H1 (cell line): ENCODE results near the gene PRRC1. TPM values are rescaled to one million over a fixed set of nuclear protein-coding genes. Genes with fewer than 3 reads are reported as not detected.

Experiments used
- CTCF ChIA-PET: fragments of 300-600 bp; sonication (Branson Sonifier 250); formaldehyde crosslinking; loops from one replicate; lab custom pipeline; 2021; ENCODE audit not compliant: partially characterized antibody; lab: Charles Lee
- POLR2A ChIA-PET: fragments of 300-600 bp; sonication (Branson Sonifier 250); formaldehyde crosslinking; loops from one replicate; lab custom pipeline; 2021; ENCODE audit warnings: inconsistent platforms; ENCODE audit not compliant: partially characterized antibody; lab: Charles Lee
- DNase-seq, 2 experiments: peaks; one replicate each; pipeline versions ENCODE4 v3.0.0 to v3.0.0-alpha.2; 2010 to 2022; ENCODE audit warnings: low spot score in 2 of 2, low read depth in 1 of 2, mixed read lengths in 1 of 2
- FAIRE-seq: peaks from 2 replicates; lab custom pipeline; 2011; peaks lifted over from hg19 to GRCh38; lab: Jason Lieb, UNC
- H2AFZ ChIP-seq: 2 replicates; pipeline ENCODE4 v1.8.1; 2012; ENCODE audit warnings: low read length, inconsistent platforms
- H2AK5ac ChIP-seq: 2 replicates; pipeline ENCODE4 v1.6.1; 2013; ENCODE audit warnings: low read depth, low read length
- H2BK120ac ChIP-seq: replicated peaks from 2 replicates; pipeline ENCODE3; 2013; ENCODE audit warnings: low read depth, low read length, inconsistent platforms
- H2BK12ac ChIP-seq: 2 replicates; pipeline ENCODE4 v1.6.1; 2013; ENCODE audit warnings: low read depth, low read length
- H2BK15ac ChIP-seq: 2 replicates; pipeline ENCODE4 v1.6.1; 2013; ENCODE audit warnings: low read length
- H2BK20ac ChIP-seq: 2 replicates; pipeline ENCODE4 v1.6.1; 2013; ENCODE audit warnings: low read length
- H2BK5ac ChIP-seq: 2 replicates; pipeline ENCODE4 v1.6.1; 2013; ENCODE audit warnings: low read depth, low read length
- H3K14ac ChIP-seq: 2 replicates; pipeline ENCODE4 v1.6.1; 2013; ENCODE audit warnings: inconsistent platforms; ENCODE audit not compliant: insufficient read length
- H3K18ac ChIP-seq: 2 replicates; pipeline ENCODE4 v1.6.1; 2013; ENCODE audit warnings: low read length; ENCODE audit errors: extremely low read depth
- H3K23ac ChIP-seq: 2 replicates; pipeline ENCODE4 v1.6.1; 2013; ENCODE audit warnings: inconsistent platforms; ENCODE audit not compliant: insufficient read length
- H3K23me2 ChIP-seq: 2 replicates; pipeline ENCODE4 v1.6.1; 2013; ENCODE audit warnings: low read depth, low read length
- H3K27ac ChIP-seq: 2 replicates; pipeline ENCODE4 v1.6.1; 2011; ENCODE audit warnings: low read depth, low read length, inconsistent platforms
- H3K27me3 ChIP-seq, 4 experiments: replicated peaks in 1 of 4; 1 replicate in 1 of 4; 2 replicates in 3 of 4; pipeline versions ENCODE4 v1.6.1 to v1.8.1; 2011 to 2013; ENCODE audit warnings: low read length in 3 of 4, mild to moderate bottlenecking in 3 of 4, inconsistent platforms in 2 of 4, mixed read lengths in 2 of 4, moderate library complexity in 1 of 4; ENCODE audit not compliant: control insufficient read depth in 3 of 4, insufficient read depth in 3 of 4; ENCODE audit errors: extremely low read depth in 1 of 4
- H3K36me3 ChIP-seq, 4 experiments: 2 replicates each; pipeline versions ENCODE4 v1.6.1 to v1.8.1; 2011 to 2013; ENCODE audit warnings: mild to moderate bottlenecking in 4 of 4, low read length in 3 of 4, moderate library complexity in 2 of 4, control low read depth in 1 of 4, inconsistent platforms in 1 of 4; ENCODE audit not compliant: insufficient read depth in 4 of 4, control insufficient read depth in 2 of 4
- H3K4ac ChIP-seq: replicated peaks from 2 replicates; pipeline ENCODE3; 2013; ENCODE audit warnings: low read length, low read depth, mixed read lengths, inconsistent platforms; ENCODE audit not compliant: insufficient read length
- H3K4me1 ChIP-seq, 4 experiments: replicated peaks in 1 of 4; 1 replicate in 1 of 4; 2 replicates in 3 of 4; pipeline versions ENCODE4 v1.6.1 to v1.8.1; 2011 to 2013; ENCODE audit warnings: low read length in 3 of 4, inconsistent platforms in 2 of 4, mixed read lengths in 1 of 4; ENCODE audit not compliant: insufficient read depth in 4 of 4, control insufficient read depth in 3 of 4
- H3K4me2 ChIP-seq, 2 experiments: 2 replicates each; pipeline versions ENCODE4 v1.6.1 to v1.8.1; 2011 to 2013; ENCODE audit warnings: low read depth in 2 of 2, low read length in 2 of 2, control low read depth in 1 of 2, inconsistent platforms in 1 of 2, mild to moderate bottlenecking in 1 of 2; ENCODE audit not compliant: insufficient read depth in 1 of 2
- H3K4me3 ChIP-seq, 4 experiments: fragments of 200-600, 300-600 bp in 1 of 4; sonication (generic), shearing (Covaris generic), sonication (Bioruptor Twin) in 1 of 4; 2 replicates each; pipeline versions ENCODE4 v1.5.1 to v1.8.1; 2011 to 2016; ENCODE audit warnings: low read length in 4 of 4, low read depth in 3 of 4, control low read depth in 2 of 4, inconsistent platforms in 2 of 4, mild to moderate bottlenecking in 2 of 4, mixed read lengths in 1 of 4, moderate library complexity in 1 of 4; ENCODE audit not compliant: insufficient read depth in 2 of 4; ENCODE audit errors: extremely low read depth in 1 of 4
- H3K56ac ChIP-seq: replicated peaks from 2 replicates; pipeline ENCODE3; 2013; ENCODE audit warnings: low read depth, mild to moderate bottlenecking, mixed read lengths, low read length, inconsistent platforms; ENCODE audit not compliant: insufficient read length
- H3K79me1 ChIP-seq: 2 replicates; pipeline ENCODE4 v1.6.1; 2013; ENCODE audit warnings: low read depth, low read length, control low read depth
- H3K79me2 ChIP-seq, 2 experiments: 2 replicates each; pipeline versions ENCODE4 v1.6.1 to v1.8.1; 2012 to 2013; ENCODE audit warnings: low read length in 2 of 2, mild to moderate bottlenecking in 2 of 2, inconsistent platforms in 1 of 2; ENCODE audit not compliant: insufficient read depth in 2 of 2, control insufficient read depth in 1 of 2
- H3K9ac ChIP-seq, 4 experiments: replicated peaks in 1 of 4; 1 replicate in 1 of 4; 2 replicates in 3 of 4; pipeline versions ENCODE4 v1.6.1 to v1.8.1; 2011 to 2013; ENCODE audit warnings: low read depth in 3 of 4, low read length in 3 of 4, control low read depth in 2 of 4, mild to moderate bottlenecking in 2 of 4, moderate library complexity in 2 of 4, inconsistent platforms in 1 of 4; ENCODE audit errors: extremely low read depth in 1 of 4
- H3K9me3 ChIP-seq, 2 experiments: 2 replicates each; pipeline versions ENCODE4 v1.6.1 to v1.8.1; 2012 to 2013; ENCODE audit warnings: mild to moderate bottlenecking in 2 of 2, moderate library complexity in 2 of 2, control low read depth in 1 of 2, inconsistent platforms in 1 of 2, low read depth in 1 of 2, low read length in 1 of 2, mixed read lengths in 1 of 2; ENCODE audit not compliant: insufficient read depth in 2 of 2
- H4K20me1 ChIP-seq, 2 experiments: replicated peaks in 1 of 2; 2 replicates each; pipeline versions ENCODE3 to v1.8.1; 2011 to 2013; ENCODE audit warnings: inconsistent platforms in 2 of 2, low read length in 2 of 2, mild to moderate bottlenecking in 1 of 2; ENCODE audit not compliant: insufficient read depth in 2 of 2, control insufficient read depth in 1 of 2
- H4K5ac ChIP-seq: 2 replicates; pipeline ENCODE4 v1.6.1; 2013; ENCODE audit warnings: low read length, low read depth, mixed read lengths, inconsistent platforms; ENCODE audit not compliant: insufficient read length
- H4K8ac ChIP-seq: 2 replicates; pipeline ENCODE4 v1.8.0; 2013; ENCODE audit warnings: mild to moderate bottlenecking, moderate library complexity, low read length, inconsistent platforms; ENCODE audit not compliant: insufficient read depth; ENCODE audit errors: extremely low read depth
- H4K91ac ChIP-seq: replicated peaks from 2 replicates; pipeline ENCODE3; 2013; ENCODE audit warnings: low read length, mixed read lengths, inconsistent platforms; ENCODE audit not compliant: insufficient read length
- JUND ChIP-seq: IDR thresholded peaks from 2 replicates; pipeline ENCODE4 v1.6.1; 2011; ENCODE audit warnings: mild to moderate bottlenecking, improper control_type of control experiment, low read length
- RAD21 ChIP-seq, 2 experiments: IDR thresholded peaks in 1 of 2; conservative IDR thresholded peaks in 1 of 2; 2 replicates each; pipeline ENCODE4 v1.6.1; 2011; ENCODE audit warnings: low read depth in 2 of 2, low read length in 2 of 2, improper control_type of control experiment in 1 of 2, inconsistent platforms in 1 of 2, mild to moderate bottlenecking in 1 of 2, moderate library complexity in 1 of 2
- WGBS, 2 experiments: shearing (Covaris generic) in 1 of 2; methylation state at CpG; one replicate each; pipeline versions ENCODE4 v1.1.6 to v1.1.7; 2013 to 2015; ENCODE audit warnings: low lambda C conversion rate in 2 of 2, mixed read lengths in 2 of 2, inconsistent platforms in 1 of 2, low coverage in 1 of 2, missing lambda C conversion rate in 1 of 2; ENCODE audit not compliant: insufficient replicate concordance in 2 of 2, insufficient coverage in 1 of 2, insufficient read length in 1 of 2; ENCODE audit errors: extremely low coverage in 1 of 2, missing lambda C conversion rate in 1 of 2; 5-methylcytosine and 5-hydroxymethylcytosine counted together
- polyA plus RNA-seq, 7 experiments: library from polyadenylated mRNA; depleted of rRNA in 3 of 7; stranded (reverse) in 5 of 7; unstranded in 2 of 7; fragments of >200 nt in 5 of 7; fragments of 200-250 nt in 2 of 7; gene quantifications; 1 replicate in 5 of 7; 2 replicates in 1 of 7; 4 replicates in 1 of 7; pipeline versions ENCODE4 v1.2.1 to v1.2.3, GENCODE V29; 2011 to 2013; ENCODE audit warnings: missing spikeins in 2 of 7, mixed read lengths in 2 of 7
- total RNA-seq: library from RNA; stranded (reverse); fragmentation: NEBNext Ultra II Directional; extraction: Animal tissue kit (Norgen Biotek cat#: 25700); gene quantifications from 2 replicates; pipeline ENCODE4 v1.2.1, GENCODE V29; 2021
- TF ChIP-seq, protein P1 (sequence below), 3 experiments: IDR thresholded peaks; 1 replicate in 2 of 3; 2 replicates in 1 of 3; pipeline versions ENCODE4 v1.5.1 to v1.6.1; 2011; ENCODE audit warnings: low read length in 3 of 3, mild to moderate bottlenecking in 3 of 3, inconsistent platforms in 2 of 3, low read depth in 1 of 3, moderate library complexity in 1 of 3; ENCODE audit not compliant: insufficient read depth in 1 of 3; ENCODE audit errors: control extremely low read depth in 1 of 3

The PRRC1 gene
- total and polyA plus RNA-seq, 2 of the 8 experiments (the other 6 are each of a cell fraction or from before 2014, with no cell fraction given), result 54.6 to 78.6 TPM

DNA sequence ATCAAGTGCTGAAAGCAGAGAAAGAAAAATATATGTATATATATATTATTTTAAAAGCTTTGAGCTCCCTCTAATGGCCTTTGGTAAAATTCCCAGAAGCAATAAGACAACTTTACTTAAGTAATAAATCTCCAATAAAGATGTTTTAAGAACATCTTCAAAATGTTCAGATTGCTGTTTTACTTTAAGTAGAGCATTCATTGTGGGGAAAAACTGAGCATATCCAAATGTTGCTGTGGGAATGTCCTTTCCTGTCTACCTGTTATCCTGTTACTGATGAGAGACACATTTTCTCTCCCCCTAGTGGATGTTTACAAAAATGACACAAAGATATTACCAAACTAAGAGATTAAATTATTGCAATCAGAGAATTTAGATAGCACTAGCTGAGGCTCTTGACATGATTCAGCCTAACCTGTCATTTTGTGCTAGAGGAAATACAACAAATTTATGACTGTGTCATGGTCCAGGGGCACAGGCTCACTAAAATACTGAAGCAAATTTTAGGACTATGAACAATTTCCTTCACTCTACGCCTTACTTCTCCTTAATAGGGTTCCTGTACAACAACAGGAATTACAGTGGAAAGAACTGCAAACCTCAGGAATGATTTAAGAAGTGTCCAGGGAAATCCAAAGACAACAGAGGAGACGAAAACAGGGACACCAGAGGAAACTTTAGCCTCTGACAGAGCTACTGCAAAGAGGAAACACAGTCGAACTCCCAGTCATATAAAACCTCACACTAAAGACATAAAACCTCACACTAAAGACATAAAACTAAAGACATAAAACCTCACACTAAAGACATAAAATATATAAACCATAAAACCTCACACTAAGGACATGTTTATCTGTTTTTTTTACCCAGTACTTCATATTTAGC, 24.3 kb upstream of the PRRC1 start:
- TF ChIP-seq RAD21 (IDR thresholded peaks at IDR 0.05 in 1 of 2, conservative IDR thresholded peaks at IDR 0.05 in 1 of 2; ENCODE audit: low read depth in 2 of 2, low read length in 2 of 2) (peak; percentile 41 to 42; a peak in 3 of 4 replicates), JUND (no peak)
- TF ChIP-seq, protein P1, sequence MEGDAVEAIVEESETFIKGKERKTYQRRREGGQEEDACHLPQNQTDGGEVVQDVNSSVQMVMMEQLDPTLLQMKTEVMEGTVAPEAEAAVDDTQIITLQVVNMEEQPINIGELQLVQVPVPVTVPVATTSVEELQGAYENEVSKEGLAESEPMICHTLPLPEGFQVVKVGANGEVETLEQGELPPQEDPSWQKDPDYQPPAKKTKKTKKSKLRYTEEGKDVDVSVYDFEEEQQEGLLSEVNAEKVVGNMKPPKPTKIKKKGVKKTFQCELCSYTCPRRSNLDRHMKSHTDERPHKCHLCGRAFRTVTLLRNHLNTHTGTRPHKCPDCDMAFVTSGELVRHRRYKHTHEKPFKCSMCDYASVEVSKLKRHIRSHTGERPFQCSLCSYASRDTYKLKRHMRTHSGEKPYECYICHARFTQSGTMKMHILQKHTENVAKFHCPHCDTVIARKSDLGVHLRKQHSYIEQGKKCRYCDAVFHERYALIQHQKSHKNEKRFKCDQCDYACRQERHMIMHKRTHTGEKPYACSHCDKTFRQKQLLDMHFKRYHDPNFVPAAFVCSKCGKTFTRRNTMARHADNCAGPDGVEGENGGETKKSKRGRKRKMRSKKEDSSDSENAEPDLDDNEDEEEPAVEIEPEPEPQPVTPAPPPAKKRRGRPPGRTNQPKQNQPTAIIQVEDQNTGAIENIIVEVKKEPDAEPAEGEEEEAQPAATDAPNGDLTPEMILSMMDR (IDR thresholded peaks at IDR 0.05; ENCODE audit: control extremely low read depth in 1 of 3, insufficient read depth in 1 of 3, low read depth in 1 of 3, low read length in 3 of 3), result peak in 2 of 3 experiments; percentile 44 to 72; a peak in 3 of 4 replicates
- Histone ChIP-seq H3K4me1 (no peaks in the 10 kb centered on the region), H2BK5ac (no peak overlapping the region), H3K9me3 (peaks cover 9 to 12% of the 10 kb centered on the region in 2 experiments), H4K91ac (no peak overlapping the region), H3K14ac (no peak overlapping the region), H3K4ac (no peak overlapping the region), H3K18ac (no peak overlapping the region), H3K79me2 (no peaks in the 10 kb centered on the region), H3K4me2 (no peak overlapping the region), H2BK120ac (no peak overlapping the region), H3K36me3 (no peaks in the 10 kb centered on the region), H3K9ac (no peak overlapping the region), H2BK12ac (no peak overlapping the region), H3K56ac (no peak overlapping the region), H2AFZ (no peak overlapping the region), H4K5ac (no peak overlapping the region), H4K20me1 (no peaks in the 10 kb centered on the region), H2BK15ac (no peak overlapping the region), H3K23ac (no peak overlapping the region), H4K8ac (no peak overlapping the region), H2BK20ac (no peak overlapping the region), H3K79me1 (no peaks in the 10 kb centered on the region), H3K27me3 (no peaks in the 10 kb centered on the region), H3K23me2 (no peaks in the 10 kb centered on the region), H3K4me3 (no peak overlapping the region), H3K27ac (no peak overlapping the region), H2AK5ac (no peak overlapping the region)
- DNase-seq (no peak), FAIRE-seq (no peak)
- ChIA-PET CTCF (interaction anchor here (0.6 to 4.7 kb wide), 60 partner anchors 9 to 1793 kb away, joined by 3 to 38 read pairs (median 4); partner anchors contain the start of gene PRRC1), POLR2A (no interaction called here)
- WGBS, 2 experiments, result 81% methylated on average over 3 of the region's 3 CpGs; no CpG with 5 or more reads in 1 of the 2 experiments
